Endothelial cell of umbilical vein (primary cell): ENCODE data around the gene SPCS1. TPM values are rescaled to one million over a fixed set of nuclear protein-coding genes. Genes with fewer than 3 reads are reported as not detected.

Experiments
- BruUV-seq: library from RNA; stranded (reverse); fragments of 400-500 nt; replicated peaks from 2 replicates; lab custom pipeline; 2021; lab: Mats Ljungman, UMichigan
- CTCF ChIA-PET: fragments of 300-600, 350-600 bp; sonication (Branson Sonifier 250); formaldehyde crosslinking; loops from one replicate; lab custom pipeline; 2021; ENCODE audit warnings: antibody characterized with exemption, inconsistent platforms; lab: Charles Lee
- POLR2A ChIA-PET: fragments of 300-600, 350-600 bp; sonication (Branson Sonifier 250); formaldehyde crosslinking; loops from one replicate; lab custom pipeline; 2021; ENCODE audit warnings: antibody characterized with exemption, inconsistent platforms; lab: Charles Lee
- DNase-seq: peaks from one replicate; pipeline ENCODE4 v3.0.0-alpha.2; 2011; ENCODE audit warnings: low read depth, low spot score
- FAIRE-seq: peaks from 2 replicates; lab custom pipeline; 2011; peaks lifted over from hg19 to GRCh38; lab: Jason Lieb, UNC
- H2AFZ ChIP-seq: 2 replicates; pipeline ENCODE4 v1.6.0; 2012; ENCODE audit warnings: low read depth, low read length, control low read depth, inconsistent platforms
- H3K27ac ChIP-seq: 2 replicates; pipeline ENCODE4 v1.5.1; 2011; ENCODE audit warnings: low read depth, mild to moderate bottlenecking, control low read depth, low read length, moderate library complexity; ENCODE audit not compliant: insufficient read depth
- H3K27me3 ChIP-seq, 2 experiments: 2 replicates each; pipeline versions ENCODE4 v1.6.0 to v1.6.1; 2011; ENCODE audit warnings: low read length in 2 of 2, mixed read lengths in 1 of 2; ENCODE audit not compliant: control insufficient read depth in 2 of 2, insufficient read depth in 2 of 2
- H3K36me3 ChIP-seq, 2 experiments: 2 replicates in 1 of 2; 3 replicates in 1 of 2; pipeline ENCODE4 v1.5.1; 2011; ENCODE audit warnings: low read length in 2 of 2, mild to moderate bottlenecking in 1 of 2, moderate library complexity in 1 of 2; ENCODE audit not compliant: control insufficient read depth in 2 of 2, insufficient read depth in 2 of 2; ENCODE audit errors: extremely low read depth in 1 of 2
- H3K4me1 ChIP-seq: 3 replicates; pipeline ENCODE4 v1.5.1; 2011; ENCODE audit warnings: mild to moderate bottlenecking, low read length; ENCODE audit not compliant: control insufficient read depth, insufficient read depth; ENCODE audit errors: extremely low read depth
- H3K4me2 ChIP-seq: 2 replicates; pipeline ENCODE4 v1.6.1; 2011; ENCODE audit warnings: low read length, control low read depth, mixed read lengths; ENCODE audit not compliant: insufficient read depth
- H3K4me3 ChIP-seq, 3 experiments: fragments of 200-600 bp in 1 of 3; sonication (generic), shearing (Covaris generic) in 1 of 3; replicated peaks in 1 of 3; 2 replicates each; pipeline ENCODE4 v1.5.1; 2011 to 2016; ENCODE audit warnings: control low read depth in 3 of 3, low read length in 3 of 3, mild to moderate bottlenecking in 2 of 3, inconsistent platforms in 1 of 3, low read depth in 1 of 3, moderate library complexity in 1 of 3; ENCODE audit not compliant: insufficient read depth in 1 of 3
- H3K79me2 ChIP-seq: 2 replicates; pipeline ENCODE4 v1.6.0; 2012; ENCODE audit warnings: low read length, inconsistent platforms; ENCODE audit not compliant: control insufficient read depth, insufficient read depth
- H3K9ac ChIP-seq: replicated peaks from 2 replicates; pipeline ENCODE3; 2011; ENCODE audit warnings: low read length, control low read depth; ENCODE audit not compliant: insufficient read depth; ENCODE audit errors: extremely low read depth
- H3K9me1 ChIP-seq: replicated peaks from 3 replicates; pipeline ENCODE4 v1.6.0; 2011; ENCODE audit warnings: mild to moderate bottlenecking, low read length; ENCODE audit not compliant: control insufficient read depth, insufficient read depth; ENCODE audit errors: extremely low read depth
- H3K9me3 ChIP-seq: replicated peaks from 2 replicates; pipeline ENCODE4 v1.5.1; 2012; ENCODE audit warnings: low read length, inconsistent platforms; ENCODE audit not compliant: control insufficient read depth, insufficient read depth
- H4K20me1 ChIP-seq: replicated peaks from 2 replicates; pipeline ENCODE3; 2011; ENCODE audit warnings: mild to moderate bottlenecking, low read length; ENCODE audit not compliant: control insufficient read depth, insufficient read depth; ENCODE audit errors: extremely low read depth
- EZH2 ChIP-seq: IDR thresholded peaks from 2 replicates; pipeline ENCODE4 v1.6.1; 2012; ENCODE audit warnings: borderline replicate concordance, low read depth, mild to moderate bottlenecking, moderate library complexity, low read length, inconsistent platforms; ENCODE audit not compliant: severe bottlenecking
- FOS ChIP-seq: IDR thresholded peaks from 2 replicates; pipeline ENCODE4 v1.6.1; 2011; ENCODE audit warnings: mild to moderate bottlenecking, low read length, moderate library complexity, borderline replicate concordance; ENCODE audit not compliant: insufficient read depth
- GATA2 ChIP-seq: IDR thresholded peaks from 2 replicates; pipeline ENCODE4 v1.7.0; 2011; ENCODE audit warnings: low read depth, mild to moderate bottlenecking, moderate library complexity, mixed read lengths, low read length; ENCODE audit not compliant: insufficient read length, insufficient read depth
- MAX ChIP-seq: IDR thresholded peaks from 2 replicates; pipeline ENCODE4 v1.6.1; 2011; ENCODE audit not compliant: insufficient read depth, insufficient read length
- POLR2A ChIP-seq: IDR thresholded peaks from 2 replicates; pipeline ENCODE4 v1.6.1; 2012; ENCODE audit warnings: low read depth, mild to moderate bottlenecking, control low read depth, low read length
- POLR2AphosphoS5 ChIP-seq: IDR thresholded peaks from 2 replicates; pipeline ENCODE4 v1.6.1; 2012; ENCODE audit warnings: low read depth, mild to moderate bottlenecking, control low read depth, low read length, moderate library complexity; ENCODE audit not compliant: insufficient read depth
- dilution Hi-C: fragments of 300-500 bp; cut with MboI; formaldehyde crosslinking; loops from one replicate; pipeline ENCODE4 v1.15.0; 2019; ENCODE audit warnings: low sequenced_read_pairs; ENCODE audit not compliant: extremely low pct_ligation_motif_present
- intact Hi-C: fragments of 100-400 bp; cut with micrococcal nuclease; formaldehyde crosslinking; loops from one replicate; pipeline ENCODE4 v1.10.0; 2022
- polyA plus RNA-seq, 4 experiments: library from polyadenylated mRNA; depleted of rRNA in 3 of 4; stranded (reverse) in 3 of 4; unstranded in 1 of 4; fragments of >200 nt; gene quantifications; 2 replicates each; pipeline versions ENCODE4 v1.2.1 to v1.2.3, GENCODE V29; 2011 to 2012; ENCODE audit warnings: missing spikeins in 1 of 4
- total RNA-seq: library from RNA; stranded (reverse); gene quantifications from 2 replicates; pipeline ENCODE4 v1.2.3, GENCODE V29; 2021

Gene SPCS1
- total and polyA plus RNA-seq, 2 donors (not counting 3 experiments of a cell fraction or from before 2014, with no cell fraction given), result 100 to 240 TPM

GRCh38 chr3:52682016-52682415, 23.9 kb upstream of the SPCS1 start:
- FAIRE-seq (peak; percentile 55), DNase-seq (peak; percentile 62)
- H3K4me1 ChIP-seq, result peaks cover 9% of the 10 kb centered on the region
- dilution Hi-C loops (no loop called here), intact Hi-C loops (loop anchor here (5.0 to 10.0 kb wide), 2 partner anchors 207 to 255 kb away; no protein-coding TSS in a partner anchor)
- BruUV-seq, result no TSS peak
- H3K9ac ChIP-seq, result no peak overlapping the region
- H3K4me3 ChIP-seq, result no peak overlapping the region
- no peaks in the 10 kb centered on the region for H3K9me1 ChIP-seq
- H3K4me2 ChIP-seq, result no peak overlapping the region
- CTCF ChIA-PET, result interaction anchor here (0.7 to 1.4 kb wide), 4 partner anchors 11 to 270 kb away, joined by 3 read pairs; no protein-coding TSS in a partner anchor
- H3K9me3 ChIP-seq, result no peaks in the 10 kb centered on the region
- peaks cover 67% of the 10 kb centered on the region for H3K79me2 ChIP-seq
- H3K27me3 ChIP-seq, result no peaks in the 10 kb centered on the region
- peaks cover 2% of the 10 kb centered on the region for H4K20me1 ChIP-seq
- no peak overlapping the region for H2AFZ ChIP-seq
- POLR2A ChIA-PET, result no interaction called here
- no peak for TF ChIP-seq GATA2
- TF ChIP-seq FOS, result no peak
- H3K27ac ChIP-seq, result no peak overlapping the region
- peaks cover 13 to 17% of the 10 kb centered on the region in 2 experiments for H3K36me3 ChIP-seq

GRCh38 chr3:52683611-52684010, 22.3 kb upstream of the SPCS1 start:
- intact Hi-C loops (loop anchor here (2.0 to 10.0 kb wide), 3 partner anchors 13 to 256 kb away; no protein-coding TSS in a partner anchor), dilution Hi-C loops (no loop called here)
- Histone ChIP-seq H3K27ac (no peak overlapping the region), H3K9me1 (no peaks in the 10 kb centered on the region), H3K27me3 (no peaks in the 10 kb centered on the region), H3K9ac (no peak overlapping the region), H4K20me1 (peaks cover 2% of the 10 kb centered on the region), H3K9me3 (no peaks in the 10 kb centered on the region), H3K4me3 (no peak overlapping the region), H3K4me1 (peaks cover 18% of the 10 kb centered on the region), H3K36me3 (peaks cover 12 to 20% of the 10 kb centered on the region in 2 experiments), H2AFZ (no peak overlapping the region), H3K4me2 (peak overlapping the region; percentile 96), H3K79me2 (peaks cover 83% of the 10 kb centered on the region)
- CTCF ChIA-PET, result no interaction called here
- no peak for DNase-seq
- POLR2A ChIA-PET, result no interaction called here
- no TSS peak for BruUV-seq
- TF ChIP-seq FOS, result no peak
- no peak for TF ChIP-seq POLR2A
- no peak for TF ChIP-seq POLR2AphosphoS5
- no peak for TF ChIP-seq GATA2
- TF ChIP-seq MAX, result no peak
- TF ChIP-seq EZH2, result no peak
- no peak for FAIRE-seq
